Renal pelvis (tissue), 4 donors: ENCODE data around the gene MYOG. TPM values are rescaled to one million over a fixed set of nuclear protein-coding genes. Genes with fewer than 3 reads are reported as not detected.

Experiments
- DNase-seq: peaks from one replicate; pipeline ENCODE4 v3.0.0-alpha.2; 2013
- polyA plus RNA-seq, 3 donors: library from polyadenylated mRNA; unstranded; fragments of 120-200 nt; gene quantifications; one replicate each; pipeline ENCODE4 v1.2.1, GENCODE V29; 2013; ENCODE audit not compliant: insufficient read length in 3 of 3

Gene MYOG
- polyA plus RNA-seq, 3 donors: 0.15 to 0.34 (median 0.18) TPM

DNA sequence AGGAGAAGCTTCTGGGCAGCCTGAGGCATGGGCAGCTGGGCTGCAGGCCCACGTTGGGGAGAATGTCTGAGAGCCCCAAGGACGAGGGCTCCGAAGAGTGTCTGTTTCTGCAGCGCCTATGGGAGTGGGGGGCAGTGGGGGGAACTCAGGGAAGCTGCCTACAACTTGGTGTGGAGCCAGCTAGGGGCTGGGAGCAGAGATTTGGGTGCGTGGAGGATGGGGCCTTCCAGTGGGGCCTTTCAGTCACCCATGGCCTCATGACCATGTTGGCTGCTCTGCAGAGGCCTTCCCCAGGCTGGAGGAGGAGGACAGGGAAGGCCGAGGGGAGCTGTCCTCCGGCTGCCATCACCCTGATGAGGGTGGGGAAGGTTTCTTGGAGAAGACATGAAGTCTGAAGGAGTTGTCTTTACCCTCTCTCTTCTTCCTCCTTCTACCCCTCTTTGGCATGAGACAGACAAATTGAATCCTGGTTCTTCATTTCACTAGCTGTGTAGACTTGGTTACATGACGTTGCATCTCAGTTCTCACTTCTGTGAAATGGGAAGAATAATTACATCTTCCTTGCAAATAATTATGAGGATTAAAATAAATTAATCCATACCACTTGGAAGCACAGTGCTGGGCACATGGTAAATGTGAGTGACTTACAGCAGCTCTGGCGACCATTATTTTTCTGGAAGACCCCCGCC is 51.2 kb downstream of the MYOG start:
- DNase-seq: no peak

DNA sequence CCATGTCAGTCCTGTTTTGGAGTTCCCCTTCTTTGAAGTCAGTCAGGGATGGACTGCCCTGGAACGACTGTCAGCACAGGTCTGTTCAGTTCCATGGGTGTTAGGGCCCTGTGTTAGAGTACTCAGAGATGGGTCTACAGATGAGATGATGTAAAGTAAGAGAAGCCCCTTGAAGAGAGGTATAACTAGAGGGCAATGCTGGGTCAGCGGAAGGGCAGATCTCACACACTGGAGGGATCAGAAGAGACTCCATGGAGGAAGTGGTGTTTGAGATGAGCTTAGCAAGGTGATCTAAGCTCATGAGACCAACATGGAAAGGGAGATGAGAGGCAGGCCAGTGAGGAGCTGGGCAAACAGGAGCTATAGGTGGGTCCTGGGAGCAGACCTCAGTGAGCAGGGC is 51.9 kb downstream of the MYOG start:
- no peak for DNase-seq

DNA sequence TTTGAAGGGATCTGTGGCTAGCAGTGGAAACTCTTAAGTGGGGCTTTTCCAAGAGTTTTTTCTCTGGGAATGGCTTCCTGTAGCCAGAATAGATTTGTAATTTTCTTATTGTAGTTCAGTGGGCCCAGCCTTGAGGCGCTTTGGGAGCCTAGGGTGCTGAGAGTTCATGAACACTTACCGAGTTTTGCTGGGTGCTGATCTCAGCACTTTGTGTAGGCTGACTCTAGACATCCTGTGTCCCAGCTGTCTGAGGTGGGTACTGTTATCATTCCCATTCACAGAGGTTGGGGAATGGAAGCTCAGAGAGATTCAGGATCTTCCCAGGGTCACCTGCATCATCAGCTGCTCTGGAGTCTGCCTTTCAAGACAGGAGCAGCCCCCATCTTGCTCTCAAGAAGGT is 52.5 kb downstream of the MYOG start:
- DNase-seq: no peak

Other genes starting within 250 kb of the MYOG start
- 10 to 100 TPM; 10.4 to 13.2 (median 10.6) TPM for gene RABIF, start 196.9 kb downstream of the MYOG start, polyA plus RNA-seq
- 10 to 100 TPM; 38.9 to 44.0 (median 39.3) TPM for gene KLHL12, start 158.8 kb downstream of the MYOG start, polyA plus RNA-seq
- 10 to 100 TPM; 72.5 to 79.9 (median 74.9) TPM for gene ADIPOR1, start 127.7 kb downstream of the MYOG start, polyA plus RNA-seq
- 10 to 100 TPM; 44.6 to 50.6 (median 47.3) TPM for gene CYB5R1, start 118.8 kb downstream of the MYOG start, polyA plus RNA-seq
- 10 to 100 TPM; 72.6 to 78.1 (median 73.3) TPM for gene TMEM183A, start 78.6 kb downstream of the MYOG start, polyA plus RNA-seq
- gene PPFIA4, start 59.5 kb downstream of the MYOG start, polyA plus RNA-seq: 10 to 100 TPM in 2 of 3 donors, 1 to 10 TPM in 1; 7.4 to 15.9 (median 13.3) TPM
- 1 to 10 TPM; 5.5 to 8.0 (median 6.2) TPM for gene ADORA1, start 41.7 kb upstream of the MYOG start, polyA plus RNA-seq
- under 1 TPM; 0.40 to 0.57 (median 0.50) TPM for gene MYBPH, start 89.8 kb upstream of the MYOG start, polyA plus RNA-seq
- 10 to 100 TPM in 2 of 3 donors, 1 to 10 TPM in 1; 9.7 to 16.6 (median 13.6) TPM for gene CHI3L1, start 100.7 kb upstream of the MYOG start, polyA plus RNA-seq
- under 1 TPM; 0.12 to 0.23 (median 0.17) TPM for gene CHIT1, start 143.7 kb upstream of the MYOG start, polyA plus RNA-seq
- gene BTG2, start 219.5 kb upstream of the MYOG start, polyA plus RNA-seq: 100 to 1,000 TPM in 2 of 3 donors, 10 to 100 TPM in 1; 91.8 to 119 (median 100) TPM